ENCODE data around the gene HLA-G.
A peak's percentile ranks its signal among the peaks of the same experiment; 100 is the strongest.

HLA-G gene

DNA sequence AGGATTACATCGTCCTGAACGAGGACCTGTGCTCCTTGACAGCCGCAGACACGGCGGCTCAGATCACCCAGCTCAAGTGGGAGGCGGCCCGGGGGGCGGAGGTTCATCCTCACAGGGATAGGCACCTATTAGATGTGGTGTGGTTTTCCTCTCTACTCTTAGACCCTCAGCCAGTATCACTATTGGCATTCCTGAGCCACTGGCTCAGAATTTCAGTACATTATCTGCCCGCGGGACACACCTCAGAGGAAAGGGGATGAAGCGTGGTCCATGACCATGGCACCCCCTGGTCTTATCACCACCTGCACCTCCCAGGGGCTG lies 34.6 kb upstream of the HLA-G start:
- TF ChIP-seq, protein P1, sequence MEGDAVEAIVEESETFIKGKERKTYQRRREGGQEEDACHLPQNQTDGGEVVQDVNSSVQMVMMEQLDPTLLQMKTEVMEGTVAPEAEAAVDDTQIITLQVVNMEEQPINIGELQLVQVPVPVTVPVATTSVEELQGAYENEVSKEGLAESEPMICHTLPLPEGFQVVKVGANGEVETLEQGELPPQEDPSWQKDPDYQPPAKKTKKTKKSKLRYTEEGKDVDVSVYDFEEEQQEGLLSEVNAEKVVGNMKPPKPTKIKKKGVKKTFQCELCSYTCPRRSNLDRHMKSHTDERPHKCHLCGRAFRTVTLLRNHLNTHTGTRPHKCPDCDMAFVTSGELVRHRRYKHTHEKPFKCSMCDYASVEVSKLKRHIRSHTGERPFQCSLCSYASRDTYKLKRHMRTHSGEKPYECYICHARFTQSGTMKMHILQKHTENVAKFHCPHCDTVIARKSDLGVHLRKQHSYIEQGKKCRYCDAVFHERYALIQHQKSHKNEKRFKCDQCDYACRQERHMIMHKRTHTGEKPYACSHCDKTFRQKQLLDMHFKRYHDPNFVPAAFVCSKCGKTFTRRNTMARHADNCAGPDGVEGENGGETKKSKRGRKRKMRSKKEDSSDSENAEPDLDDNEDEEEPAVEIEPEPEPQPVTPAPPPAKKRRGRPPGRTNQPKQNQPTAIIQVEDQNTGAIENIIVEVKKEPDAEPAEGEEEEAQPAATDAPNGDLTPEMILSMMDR (IDR thresholded peaks at IDR 0.05; ENCODE audit: insufficient read depth, low read depth, low read length, missing control alignments), result no peak
- H3K4me3 ChIP-seq (ENCODE audit: low read length), result peak overlapping the region; percentile 77
- DNase-seq (ENCODE audit: low read depth), result no peak

DNA sequence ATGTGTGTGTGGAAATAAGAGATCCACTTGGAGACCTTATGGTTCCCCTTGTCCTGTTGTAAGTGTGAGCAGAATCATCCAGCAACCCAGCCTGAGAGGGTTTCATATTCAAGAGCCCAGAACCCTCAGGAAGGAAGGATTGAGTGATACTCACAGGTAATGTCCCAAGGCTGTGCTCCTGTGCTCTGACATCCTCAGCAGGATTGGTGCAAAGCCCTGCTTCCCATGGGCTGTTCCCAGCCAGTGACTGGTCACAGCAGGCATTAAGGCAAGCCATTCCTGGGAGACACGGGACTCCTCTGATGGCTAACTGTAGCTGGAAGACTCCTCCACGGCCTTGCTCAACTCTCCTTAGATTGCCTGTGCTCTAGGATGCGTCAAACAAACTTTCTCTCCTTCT lies 33.8 kb upstream of the HLA-G start:
- DNase-seq (ENCODE audit: low read depth), result no peak
- TF ChIP-seq, protein P1 (IDR thresholded peaks at IDR 0.05; ENCODE audit: insufficient read depth, low read depth, low read length, missing control alignments), result no peak
- no peak overlapping the region for H3K4me3 ChIP-seq (ENCODE audit: low read length)

- TF ChIP-seq, protein P1 (IDR thresholded peaks at IDR 0.05; ENCODE audit: insufficient read depth, low read depth, low read length, missing control alignments), result no peak
- no peak for DNase-seq (ENCODE audit: low read depth)
- no peak overlapping the region for H3K4me3 ChIP-seq (ENCODE audit: low read length)
Observed at GRCh38 chr6:29796026-29796425, 31.6 kb upstream of the HLA-G start.

GRCh38 chr6:29797135-29797534 lies 30.5 kb upstream of the HLA-G start:
- TF ChIP-seq, protein P1 (IDR thresholded peaks at IDR 0.05; ENCODE audit: insufficient read depth, low read depth, low read length, missing control alignments), result no peak
- DNase-seq (ENCODE audit: low read depth), result peak; percentile 97
- no peak overlapping the region for H3K4me3 ChIP-seq (ENCODE audit: low read length)

GRCh38 chr6:29797966-29798365 lies 29.7 kb upstream of the HLA-G start:
- no peak overlapping the region for H3K4me3 ChIP-seq (ENCODE audit: low read length)
- no peak for DNase-seq (ENCODE audit: low read depth)
- TF ChIP-seq, protein P1 (IDR thresholded peaks at IDR 0.05; ENCODE audit: insufficient read depth, low read depth, low read length, missing control alignments), result no peak

DNA sequence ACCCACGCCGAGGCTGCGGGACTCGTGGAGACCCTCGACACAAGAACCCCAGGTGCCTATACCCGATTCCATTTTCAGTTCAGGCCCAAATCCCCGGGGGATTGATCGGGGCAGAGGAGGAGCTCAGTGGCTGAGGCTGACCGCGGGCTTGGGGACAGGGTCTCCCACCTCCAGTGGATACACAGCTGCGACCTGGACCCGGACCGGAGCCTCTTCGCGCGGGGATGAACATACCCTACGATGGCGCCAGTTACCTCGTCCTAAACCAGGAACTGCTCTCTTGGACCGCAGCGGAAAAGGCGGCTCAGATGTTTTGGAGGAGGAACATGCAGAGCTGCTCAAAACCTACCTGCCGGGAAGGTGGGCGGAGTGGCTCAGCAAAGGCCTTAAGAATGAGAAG lies 27.4 kb upstream of the HLA-G start:
- TF ChIP-seq, protein P1 (IDR thresholded peaks at IDR 0.05; ENCODE audit: insufficient read depth, low read depth, low read length, missing control alignments), result no peak
- H3K4me3 ChIP-seq (ENCODE audit: low read length), result no peak overlapping the region
- DNase-seq (ENCODE audit: low read depth), result no peak

GRCh38 chr6:29806387-29806786 lies 21.2 kb upstream of the HLA-G start:
- TF ChIP-seq, protein P1 (IDR thresholded peaks at IDR 0.05; ENCODE audit: insufficient read depth, low read depth, low read length, missing control alignments), result no peak
- no peak overlapping the region for H3K4me3 ChIP-seq (ENCODE audit: low read length)
- peak; percentile 74 for DNase-seq (ENCODE audit: low read depth)
